Measurements from ENCODE around the gene KIAA0825.

KIAA0825 gene

DNA sequence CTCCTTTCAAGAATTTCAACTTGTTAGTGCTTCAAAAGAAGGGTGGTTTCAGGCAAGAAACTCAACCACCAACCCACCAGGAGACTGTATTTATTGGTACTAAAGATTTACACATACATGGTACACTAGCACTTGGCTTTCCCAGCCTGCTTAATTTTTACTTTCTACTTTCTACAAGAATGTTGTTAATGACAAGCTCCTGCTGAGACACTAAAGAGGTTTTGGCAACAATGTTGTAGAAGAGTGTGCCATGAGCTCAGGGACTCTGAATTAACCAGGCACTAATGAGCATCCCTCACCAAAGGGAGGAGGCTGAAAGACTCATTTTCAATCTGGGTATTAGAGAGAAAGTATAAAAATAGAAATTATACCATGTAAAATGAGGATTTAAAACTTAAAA is 195.0 kb downstream of the KIAA0825 start:
- DNase-seq, result no peak

DNA sequence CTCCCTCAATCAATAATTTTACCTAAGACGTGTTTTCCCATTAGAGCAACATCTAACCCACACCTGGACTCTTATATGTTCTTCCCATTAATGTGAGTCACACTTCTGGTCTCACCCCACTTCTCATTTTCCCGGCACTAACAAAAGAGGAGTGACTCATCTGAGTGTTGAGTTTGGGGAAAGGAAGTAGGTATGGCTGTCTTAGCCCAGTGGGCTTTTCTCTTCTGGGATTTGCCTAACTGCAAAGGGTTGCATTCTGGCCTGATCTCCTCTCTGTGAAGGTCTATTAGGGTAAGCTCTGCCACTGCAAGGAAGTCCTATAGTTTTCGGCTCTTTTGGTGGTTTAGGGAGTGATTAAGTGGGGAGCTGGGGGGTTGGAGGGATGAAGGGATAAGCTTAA is 195.6 kb downstream of the KIAA0825 start:
- DNase-seq, result no peak

DNA sequence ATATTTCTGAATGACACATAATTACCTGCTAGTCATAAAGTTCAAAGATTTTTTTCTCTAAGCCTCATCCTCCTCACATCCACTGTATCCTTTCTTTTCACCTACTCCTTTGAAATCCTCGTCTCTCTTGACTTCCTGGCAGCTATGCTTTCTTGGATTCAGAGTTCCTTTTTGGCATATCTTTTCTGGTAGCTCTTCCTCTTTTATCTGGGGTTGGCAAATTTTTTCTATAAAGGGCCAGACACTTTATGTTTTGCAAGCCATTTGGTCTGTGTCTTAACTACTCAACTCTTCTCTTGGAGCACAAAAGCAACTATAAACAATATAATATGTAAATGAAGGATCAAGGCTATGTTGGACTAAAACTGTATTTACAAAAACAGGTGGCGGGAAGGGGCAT is 197.5 kb downstream of the KIAA0825 start:
- no peak for DNase-seq

DNA sequence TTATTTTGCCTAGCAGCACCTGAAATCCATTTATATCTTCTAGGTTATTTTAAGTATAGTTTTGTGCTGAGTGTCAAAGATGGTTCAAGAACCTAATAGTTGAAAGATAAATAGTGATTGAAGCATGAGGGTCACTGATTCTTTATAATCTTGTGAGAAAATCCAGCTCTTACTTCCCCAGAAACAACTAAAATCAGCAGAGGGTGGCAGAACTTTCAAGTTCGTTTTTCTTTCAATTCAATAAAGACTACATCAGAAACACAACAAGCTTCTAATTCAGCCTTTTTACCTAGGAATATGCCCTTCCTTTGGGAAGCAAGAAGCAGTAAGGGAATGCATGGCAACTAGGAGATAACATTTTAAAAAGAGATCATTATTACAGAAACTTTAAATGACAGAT is 202.6 kb downstream of the KIAA0825 start:
- DNase-seq, result no peak

DNA sequence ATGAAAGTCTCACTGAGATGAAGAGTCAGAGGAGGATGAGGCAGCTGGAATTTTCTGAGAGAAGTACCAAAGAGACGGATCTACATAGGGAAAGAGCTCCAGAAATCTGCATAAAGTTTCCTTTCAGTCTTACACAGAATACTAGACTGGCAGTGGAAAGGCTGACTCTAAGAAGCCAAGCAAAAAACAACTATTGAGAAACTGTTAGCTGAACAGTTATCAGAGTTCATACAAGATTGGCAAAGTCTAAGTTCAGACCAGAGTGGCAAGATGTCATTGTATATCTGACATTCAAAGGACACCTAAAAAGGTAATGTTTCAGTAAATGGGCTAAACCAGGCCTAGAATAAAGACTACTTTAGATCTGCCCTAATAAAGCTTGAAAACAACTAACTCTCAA is 209.0 kb downstream of the KIAA0825 start:
- no peak for DNase-seq

DNA sequence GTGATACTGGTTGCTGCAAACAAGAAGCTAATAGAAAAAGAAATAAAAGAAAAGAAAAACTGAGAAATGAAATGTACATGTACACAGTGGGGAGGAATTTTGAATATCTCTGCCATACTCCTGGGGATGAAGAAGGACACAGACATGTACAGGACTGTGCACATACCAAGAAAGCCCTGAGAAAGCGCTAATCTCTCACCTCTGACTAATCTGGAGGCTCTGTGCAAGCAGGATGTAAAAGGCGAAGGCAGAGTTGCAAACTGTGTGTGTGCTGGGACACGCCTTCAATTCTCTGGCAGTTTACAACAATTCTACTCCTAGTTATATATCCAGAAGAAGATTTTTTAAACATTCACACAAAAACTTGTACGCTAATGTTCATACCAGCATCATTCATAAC is 211.4 kb downstream of the KIAA0825 start:
- DNase-seq, result no peak

DNA sequence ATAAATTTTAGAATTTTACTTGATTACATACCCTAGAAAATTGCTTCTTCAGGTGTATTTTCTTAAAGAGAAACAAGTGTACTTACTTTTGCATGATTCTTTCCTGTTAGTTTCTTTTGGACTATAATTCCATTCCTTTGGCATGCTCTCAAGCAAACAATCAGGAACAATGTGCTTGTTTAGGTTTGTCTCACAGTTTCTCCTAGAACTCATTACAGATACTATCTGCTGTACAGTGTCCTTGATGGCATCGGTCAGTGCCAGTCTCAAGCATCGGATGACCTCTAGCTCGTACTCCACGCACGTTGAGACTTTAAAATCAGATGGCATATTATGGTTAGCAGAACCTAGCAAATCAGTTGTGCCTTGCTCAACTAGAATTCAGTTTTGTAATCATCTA is 214.9 kb downstream of the KIAA0825 start:
- DNase-seq, result no peak

GRCh38 chr5:94402096-94402495 is 216.3 kb downstream of the KIAA0825 start:
- DNase-seq, result no peak

DNA sequence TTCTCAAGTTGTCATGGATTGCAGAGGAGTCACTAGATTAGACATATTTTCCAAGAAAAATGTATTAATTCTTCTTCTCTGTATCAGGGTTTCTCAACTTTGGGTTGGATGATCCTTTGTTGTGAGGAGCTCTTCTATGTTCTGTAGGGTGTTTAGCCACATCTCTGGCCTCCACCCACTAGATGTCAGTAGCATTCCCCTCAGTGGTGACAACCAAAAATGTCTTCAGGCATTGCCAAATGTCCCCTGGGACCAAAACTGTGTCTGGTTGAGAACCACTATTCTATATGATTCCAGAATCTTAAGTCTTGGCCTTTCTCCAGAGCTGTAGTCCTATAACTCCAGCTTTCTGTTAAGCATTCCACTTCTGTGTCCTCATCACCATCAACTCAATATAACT is 220.9 kb downstream of the KIAA0825 start:
- DNase-seq, result no peak

DNA sequence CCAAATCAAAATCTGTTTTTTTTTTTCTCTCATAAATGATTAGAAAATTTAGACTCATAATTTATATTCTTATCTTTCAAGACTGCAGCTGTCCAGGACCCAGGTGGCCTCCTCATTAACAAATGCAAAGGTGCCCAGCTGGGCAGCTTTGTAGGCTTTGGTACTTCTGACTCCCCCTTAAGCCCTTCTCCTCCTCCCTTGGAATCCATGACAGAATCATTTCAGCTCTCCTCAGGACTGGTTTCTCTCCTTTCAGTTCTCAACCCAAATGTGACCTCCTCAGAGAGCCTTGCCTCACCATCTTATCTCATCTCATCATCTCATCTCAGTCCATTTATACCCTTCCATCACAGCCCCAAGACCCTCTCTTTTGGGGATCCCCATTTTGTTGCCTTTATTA is 221.7 kb downstream of the KIAA0825 start:
- DNase-seq, result no peak

DNA sequence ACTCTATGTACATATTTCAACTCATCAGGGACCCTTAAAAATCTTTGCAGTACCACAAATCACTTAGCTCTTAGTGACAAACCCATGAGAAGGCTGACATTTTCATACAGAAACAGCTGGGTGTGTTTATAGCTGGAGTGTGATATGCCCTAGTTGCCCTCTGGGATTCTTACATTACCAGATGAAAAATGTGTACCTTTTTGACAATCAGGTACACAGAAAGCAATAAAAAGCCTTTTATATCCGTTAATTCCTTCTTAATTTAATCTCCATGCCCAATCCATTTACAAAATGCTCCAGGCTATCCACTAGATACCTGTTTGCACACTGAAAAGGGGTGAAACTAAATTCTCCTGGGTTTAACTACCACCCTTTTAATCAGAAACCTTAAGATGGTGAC is 222.9 kb downstream of the KIAA0825 start:
- DNase-seq, result no peak

- no peak for DNase-seq
Measured at GRCh38 chr5:94391996-94392395, 226.4 kb downstream of the KIAA0825 start.

DNA sequence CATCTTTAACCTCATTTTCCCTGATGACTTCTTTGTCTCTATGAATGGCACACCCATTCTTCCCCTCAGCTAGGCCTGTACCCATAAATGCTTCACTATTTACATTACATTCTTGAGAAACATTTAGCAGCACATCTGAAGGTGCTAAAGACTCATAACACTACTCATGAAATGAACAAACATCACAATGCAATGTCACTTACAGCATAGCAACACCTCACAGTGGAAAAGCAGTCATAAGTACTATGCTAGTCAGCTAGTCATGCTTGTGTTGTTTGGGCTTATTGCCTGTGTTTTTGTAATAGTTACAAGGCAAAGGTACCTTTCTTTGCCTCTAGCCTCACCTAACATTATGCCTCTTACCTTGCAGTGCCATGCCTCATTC is 228.9 kb downstream of the KIAA0825 start:
- DNase-seq, result no peak

- DNase-seq, result no peak
Measured at GRCh38 chr5:94388773-94389514, 229.5 kb downstream of the KIAA0825 start.

GRCh38 chr5:94385767-94386166 is 232.6 kb downstream of the KIAA0825 start:
- DNase-seq, result no peak

- no peak for DNase-seq
Measured at GRCh38 chr5:94378062-94378461, 240.3 kb downstream of the KIAA0825 start.

- no peak for DNase-seq
Measured at GRCh38 chr5:94376672-94377345, 241.6 kb downstream of the KIAA0825 start.

DNA sequence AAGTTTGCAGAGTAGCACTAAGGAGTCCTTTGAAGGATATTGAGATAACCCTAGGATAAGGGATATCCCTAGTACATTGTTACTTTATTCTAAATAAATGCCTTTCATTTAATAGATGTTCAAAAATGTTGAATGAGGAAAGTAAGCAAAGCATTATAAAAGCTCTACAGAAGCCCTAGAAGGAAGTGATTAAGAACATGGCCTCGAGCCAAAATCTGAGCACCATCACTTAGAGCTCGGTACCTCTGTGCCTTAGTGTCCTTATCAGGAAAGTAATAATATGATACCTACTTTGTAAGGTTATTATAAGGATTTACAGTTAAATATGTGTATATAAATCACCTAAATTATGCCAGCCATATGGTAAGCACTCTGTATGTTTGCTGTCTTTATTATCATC is 242.6 kb downstream of the KIAA0825 start:
- no peak for DNase-seq

- DNase-seq, result no peak
Measured at GRCh38 chr5:94374336-94374735, 244.1 kb downstream of the KIAA0825 start.

- DNase-seq, result no peak
Measured at GRCh38 chr5:94367900-94368299, 250.5 kb downstream of the KIAA0825 start.

DNA sequence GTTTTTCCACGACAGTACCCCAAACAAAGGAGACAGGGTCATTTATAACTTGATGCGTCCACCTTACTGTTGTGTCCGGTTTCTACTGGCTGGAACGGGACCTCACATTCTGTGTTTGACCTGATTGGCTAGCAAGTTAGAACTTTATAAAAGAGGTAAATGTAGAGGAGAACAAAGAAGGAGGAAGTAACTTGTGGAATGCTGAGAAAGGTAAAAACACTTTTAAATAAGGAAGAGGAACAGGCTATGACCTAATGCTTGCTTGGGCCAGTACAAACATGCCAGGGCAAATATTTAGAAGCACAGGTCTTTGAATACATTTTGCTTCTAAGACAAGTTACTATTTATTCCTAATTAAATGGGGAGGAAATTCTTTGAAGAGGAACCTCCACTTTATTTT is 251.6 kb downstream of the KIAA0825 start:
- no peak for DNase-seq

GRCh38 chr5:94362857-94363256 is 255.5 kb downstream of the KIAA0825 start:
- no peak for DNase-seq

DNA sequence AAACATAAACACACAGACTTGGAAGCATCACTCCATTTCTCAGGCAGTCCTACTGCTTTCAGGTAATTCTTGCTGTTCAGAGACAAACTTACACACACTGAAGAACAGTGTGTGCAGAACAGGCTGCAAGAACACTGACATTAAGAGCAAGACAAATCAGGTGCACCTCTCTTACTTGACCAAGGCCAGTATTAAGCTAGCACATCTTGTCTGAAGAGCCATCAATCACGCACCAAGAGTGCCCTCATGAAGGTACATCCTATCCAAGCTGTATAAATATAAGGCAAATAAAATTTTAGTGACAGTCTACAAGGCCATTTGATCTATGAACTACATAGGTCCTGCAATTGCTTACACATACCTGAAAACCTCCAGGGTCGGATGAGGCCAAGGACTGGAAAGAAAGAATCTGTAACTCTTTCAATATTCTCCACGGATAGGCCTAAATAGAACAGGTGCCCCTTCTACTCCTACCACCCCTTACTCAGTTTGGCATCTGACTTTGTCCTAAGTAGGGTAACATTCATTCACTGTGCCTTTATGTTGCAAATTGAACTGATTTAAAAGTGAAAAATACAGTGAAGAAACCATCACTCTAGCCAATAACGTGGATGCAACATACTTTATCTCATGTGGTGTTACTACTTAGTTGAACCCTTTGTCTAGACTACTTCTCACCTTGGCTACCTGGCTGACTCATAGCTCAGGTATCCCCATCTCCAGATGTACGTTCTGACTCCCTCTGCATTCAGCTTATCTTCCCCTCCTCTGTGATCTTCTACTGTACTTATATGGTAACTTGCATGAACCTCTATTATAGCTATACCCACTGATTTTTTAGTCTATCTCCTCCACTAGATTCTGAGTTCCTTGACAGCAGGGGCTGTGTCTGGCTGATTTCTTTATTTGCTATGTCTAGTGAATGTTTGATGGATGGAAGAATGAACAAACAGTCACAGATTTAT is 256.3 kb downstream of the KIAA0825 start:
- DNase-seq, result no peak

- DNase-seq, result no peak
Measured at GRCh38 chr5:94361161-94361560, 257.2 kb downstream of the KIAA0825 start.

All from activated gamma-delta T cell treated with Interleukin-2 at 50 U/mL for 16 hours (primary cell).